ENCODE measurements around the gene CCDC197. TPM values are rescaled to one million over a fixed set of nuclear protein-coding genes. Genes with fewer than 3 reads are reported as not detected.

The CCDC197 gene
- total and polyA plus RNA-seq, 2 of the 4 experiments (the other 2 are of a cell fraction): not detected

DNA sequence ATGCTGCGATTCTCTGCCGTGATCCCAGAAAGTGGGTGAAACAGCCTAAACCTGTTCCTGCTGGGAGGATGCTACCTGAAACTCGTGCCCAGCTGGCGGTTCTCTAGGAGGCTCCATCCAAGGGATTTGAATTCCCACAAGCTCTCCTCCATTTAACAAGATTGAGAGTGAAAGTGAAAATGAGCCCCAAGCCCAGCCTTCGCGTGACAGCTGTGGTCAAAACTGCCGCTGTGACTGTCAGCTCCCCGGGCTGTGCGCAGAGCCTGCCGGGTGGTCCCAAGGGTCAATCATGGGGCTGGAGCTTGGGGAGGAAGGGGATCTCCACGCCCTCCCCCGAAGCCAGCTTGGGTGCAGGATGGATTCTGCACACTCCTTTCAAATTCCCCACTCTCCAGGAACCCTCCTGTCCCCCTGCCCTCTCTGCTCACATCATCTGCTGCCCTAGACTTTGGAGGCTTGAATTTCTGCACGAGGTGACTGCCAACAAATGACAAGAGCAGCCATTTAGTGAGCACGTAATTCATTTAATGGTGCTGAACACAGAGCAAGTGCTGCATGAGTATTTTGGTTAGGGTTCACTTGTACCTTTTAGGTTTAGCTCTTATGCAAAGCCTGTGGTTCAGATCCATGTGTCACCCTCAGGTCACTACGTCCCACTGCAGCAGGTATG is 26.0 kb upstream of the CCDC197 start:
- BruUV-seq (replicated peaks): no TSS peak
- peak; percentile 18 for DNase-seq
- TF ChIP-seq CEBPB (IDR thresholded peaks at IDR 0.05; ENCODE audit: low read depth, low read length) (no peak), MAZ (IDR thresholded peaks at IDR 0.05; ENCODE audit: borderline replicate concordance, low read depth, low read length) (no peak), SMC3 (IDR thresholded peaks at IDR 0.05; ENCODE audit: low read depth, low read length) (no peak), CHD1 (IDR thresholded peaks at IDR 0.05; ENCODE audit: low read depth, low read length) (no peak), BHLHE40 (IDR thresholded peaks at IDR 0.05; ENCODE audit: low read depth, low read length) (no peak), NFE2L2 (IDR thresholded peaks at IDR 0.05; ENCODE audit: low read depth, low read length) (no peak), FOS (IDR thresholded peaks at IDR 0.05; ENCODE audit: low read depth, low read length) (no peak), MAFK (IDR thresholded peaks at IDR 0.05; ENCODE audit: low read depth, low read length) (no peak), MXI1 (IDR thresholded peaks at IDR 0.05; ENCODE audit: borderline replicate concordance, low read depth, low read length) (no peak), RFX5 (IDR thresholded peaks at IDR 0.05; ENCODE audit: low read depth, low read length) (no peak), RAD21 (IDR thresholded peaks at IDR 0.05; ENCODE audit: low read length) (no peak), RCOR1 (IDR thresholded peaks at IDR 0.05; ENCODE audit: insufficient replicate concordance, low read length) (no peak)
- TF ChIP-seq, protein P1, sequence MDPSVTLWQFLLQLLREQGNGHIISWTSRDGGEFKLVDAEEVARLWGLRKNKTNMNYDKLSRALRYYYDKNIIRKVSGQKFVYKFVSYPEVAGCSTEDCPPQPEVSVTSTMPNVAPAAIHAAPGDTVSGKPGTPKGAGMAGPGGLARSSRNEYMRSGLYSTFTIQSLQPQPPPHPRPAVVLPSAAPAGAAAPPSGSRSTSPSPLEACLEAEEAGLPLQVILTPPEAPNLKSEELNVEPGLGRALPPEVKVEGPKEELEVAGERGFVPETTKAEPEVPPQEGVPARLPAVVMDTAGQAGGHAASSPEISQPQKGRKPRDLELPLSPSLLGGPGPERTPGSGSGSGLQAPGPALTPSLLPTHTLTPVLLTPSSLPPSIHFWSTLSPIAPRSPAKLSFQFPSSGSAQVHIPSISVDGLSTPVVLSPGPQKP (IDR thresholded peaks at IDR 0.05; ENCODE audit: borderline replicate concordance, low read depth, low read length): no peak
- TF ChIP-seq, protein P2, sequence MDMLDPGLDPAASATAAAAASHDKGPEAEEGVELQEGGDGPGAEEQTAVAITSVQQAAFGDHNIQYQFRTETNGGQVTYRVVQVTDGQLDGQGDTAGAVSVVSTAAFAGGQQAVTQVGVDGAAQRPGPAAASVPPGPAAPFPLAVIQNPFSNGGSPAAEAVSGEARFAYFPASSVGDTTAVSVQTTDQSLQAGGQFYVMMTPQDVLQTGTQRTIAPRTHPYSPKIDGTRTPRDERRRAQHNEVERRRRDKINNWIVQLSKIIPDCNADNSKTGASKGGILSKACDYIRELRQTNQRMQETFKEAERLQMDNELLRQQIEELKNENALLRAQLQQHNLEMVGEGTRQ (IDR thresholded peaks at IDR 0.05; ENCODE audit: low read depth, low read length): no peak
- TF ChIP-seq, protein P3, sequence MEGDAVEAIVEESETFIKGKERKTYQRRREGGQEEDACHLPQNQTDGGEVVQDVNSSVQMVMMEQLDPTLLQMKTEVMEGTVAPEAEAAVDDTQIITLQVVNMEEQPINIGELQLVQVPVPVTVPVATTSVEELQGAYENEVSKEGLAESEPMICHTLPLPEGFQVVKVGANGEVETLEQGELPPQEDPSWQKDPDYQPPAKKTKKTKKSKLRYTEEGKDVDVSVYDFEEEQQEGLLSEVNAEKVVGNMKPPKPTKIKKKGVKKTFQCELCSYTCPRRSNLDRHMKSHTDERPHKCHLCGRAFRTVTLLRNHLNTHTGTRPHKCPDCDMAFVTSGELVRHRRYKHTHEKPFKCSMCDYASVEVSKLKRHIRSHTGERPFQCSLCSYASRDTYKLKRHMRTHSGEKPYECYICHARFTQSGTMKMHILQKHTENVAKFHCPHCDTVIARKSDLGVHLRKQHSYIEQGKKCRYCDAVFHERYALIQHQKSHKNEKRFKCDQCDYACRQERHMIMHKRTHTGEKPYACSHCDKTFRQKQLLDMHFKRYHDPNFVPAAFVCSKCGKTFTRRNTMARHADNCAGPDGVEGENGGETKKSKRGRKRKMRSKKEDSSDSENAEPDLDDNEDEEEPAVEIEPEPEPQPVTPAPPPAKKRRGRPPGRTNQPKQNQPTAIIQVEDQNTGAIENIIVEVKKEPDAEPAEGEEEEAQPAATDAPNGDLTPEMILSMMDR (conservative IDR thresholded peaks at IDR 0.05; ENCODE audit: low read depth, low read length): no peak

More for the DNA sequence above, 26.0 kb upstream of the CCDC197 start:
- no peaks in the 10 kb centered on the region for H3K79me1 ChIP-seq (ENCODE audit: low read depth in 1 of 2, low read length in 2 of 2)
- no peaks in the 10 kb centered on the region for H3K9me3 ChIP-seq (ENCODE audit: control insufficient read depth, insufficient read depth, low read length)
- no peak overlapping the region for H3K4me3 ChIP-seq (ENCODE audit: insufficient read depth, low read depth, low read length)
- no peak overlapping the region for H2BK20ac ChIP-seq (ENCODE audit: low read depth, low read length)
- dilution Hi-C loops (cut with HindIII; ENCODE audit: low sequenced_read_pairs, unreplicated experiment): no loop called here
- no peak overlapping the region for H3K14ac ChIP-seq (replicated peaks; ENCODE audit: low read depth, low read length)
- ATAC-seq (ENCODE audit: low read depth): peak; percentile 30; the same call in 1 of the 2 replicates
- no peaks in the 10 kb centered on the region for H4K20me1 ChIP-seq (ENCODE audit: insufficient read depth, low read length)
- no peak overlapping the region; the same call in 1 of the 2 replicates for H3K18ac ChIP-seq (ENCODE audit: low read depth, low read length)
- intact Hi-C loops (cut with micrococcal nuclease): no loop called here
- ChIA-PET CTCF (interaction anchor here (2.3 kb wide), 1 partner anchor 32 kb away, joined by 9 read pairs; no protein-coding TSS in a partner anchor), POLR2A (ENCODE audit: unreplicated experiment) (no interaction called here)
- H2BK120ac ChIP-seq (ENCODE audit: low read depth, low read length): no peak overlapping the region
- H4K8ac ChIP-seq (ENCODE audit: low read depth in 2 of 2, low read length in 2 of 2): no peak overlapping the region
- 100% methylated on average over 1 of the region's 15 CpGs; no CpG with 5 or more reads in 1 of the 2 experiments for WGBS, 2 experiments (ENCODE audit: extremely low coverage in 2 of 2, insufficient read length in 1 of 2)
- no peak overlapping the region for H4K5ac ChIP-seq (ENCODE audit: low read depth, low read length)
- H3K36me3 ChIP-seq (ENCODE audit: control insufficient read depth, insufficient read depth, low read length): no peaks in the 10 kb centered on the region
- no peak overlapping the region for H3K4ac ChIP-seq (ENCODE audit: low read depth, low read length)
- peaks cover 2% of the 10 kb centered on the region; the same call in 1 of the 2 replicates for H3K27me3 ChIP-seq (ENCODE audit: control insufficient read depth, insufficient read depth, low read length)
- peaks cover 3% of the 10 kb centered on the region for H3K4me1 ChIP-seq (ENCODE audit: control insufficient read depth, insufficient read depth, low read length)
- no peak overlapping the region for H3K23ac ChIP-seq (ENCODE audit: low read depth, low read length)
- no peak overlapping the region for H3K27ac ChIP-seq (ENCODE audit: insufficient read depth, low read length)
- H2AK5ac ChIP-seq (ENCODE audit: low read depth, low read length): no peak overlapping the region
- no peak overlapping the region for H2BK5ac ChIP-seq (ENCODE audit: low read depth, low read length, poor library complexity, severe bottlenecking)
- peak overlapping the region; percentile 77; the same call in 1 of the 2 replicates for H3K4me2 ChIP-seq (ENCODE audit: low read depth, low read length)
- H3K9ac ChIP-seq (ENCODE audit: low read depth, low read length): 0 out of 2 replicates have a peak overlapping the region, but pooled peaks have one; percentile 13
- H3K56ac ChIP-seq (ENCODE audit: extremely low read depth, insufficient read depth, low read length): no peak overlapping the region
- H2AFZ ChIP-seq (replicated peaks; ENCODE audit: low read length, poor library complexity): peak overlapping the region; percentile 69
- H4K91ac ChIP-seq (ENCODE audit: insufficient read depth, low read depth, low read length): no peak overlapping the region
- H3K9me1 ChIP-seq (ENCODE audit: insufficient read depth, low read length): peaks cover 5% of the 10 kb centered on the region; the same call in 1 of the 2 replicates
- in situ Hi-C loops (cut with MboI; ENCODE audit: low sequenced_read_pairs): no loop called here
- H2AK9ac ChIP-seq (replicated peaks; ENCODE audit: low read depth, low read length, poor library complexity): no peak overlapping the region
- no peak overlapping the region for H2BK15ac ChIP-seq (ENCODE audit: low read depth, low read length)

Data from IMR-90 (cell line).